ENCODE data around the gene SMR3B.

The SMR3B gene

GRCh38 chr4:70437197-70437596 lies 54.3 kb downstream of the SMR3B start:
- H3K4me1 ChIP-seq (ENCODE audit: control insufficient read depth, insufficient read depth, low read depth, low read length) = peaks cover 2% of the 10 kb centered on the region
- no peak overlapping the region for H3K27ac ChIP-seq (ENCODE audit: low read length, poor library complexity, severe bottlenecking)
- H3K4ac ChIP-seq (ENCODE audit: low read depth in 1 of 2, low read length in 2 of 2) = no peak overlapping the region
- H2BK12ac ChIP-seq (ENCODE audit: low read length in 2 of 2) = no peak overlapping the region
- no peak overlapping the region for H3K4me2 ChIP-seq (ENCODE audit: low read length, poor library complexity, severe bottlenecking)
- no peaks in the 10 kb centered on the region for H3K27me3 ChIP-seq (ENCODE audit: control insufficient read depth in 1 of 2, insufficient read depth in 1 of 2, low read length in 2 of 2)
- no peak overlapping the region for H4K91ac ChIP-seq (ENCODE audit: low read length)
- H3K36me3 ChIP-seq (ENCODE audit: control insufficient read depth in 1 of 2, insufficient read depth in 2 of 2, low read depth in 1 of 2, low read length in 2 of 2) = no peaks in the 10 kb centered on the region
- H3K9me3 ChIP-seq (ENCODE audit: control insufficient read depth, low read length) = no peaks in the 10 kb centered on the region
- WGBS = 47% methylated on average over 7 of the region's 7 CpGs
- no peak overlapping the region for H2BK5ac ChIP-seq (ENCODE audit: low read depth, low read length, poor library complexity, severe bottlenecking)
- H3K18ac ChIP-seq (ENCODE audit: low read depth in 1 of 2, low read length in 2 of 2) = no peak overlapping the region
- no peak overlapping the region for H2AK5ac ChIP-seq (ENCODE audit: low read length, severe bottlenecking)
- no peak overlapping the region for H2BK120ac ChIP-seq (ENCODE audit: low read depth, low read length)
- H3K9ac ChIP-seq (ENCODE audit: low read length) = no peak overlapping the region
- H3K4me3 ChIP-seq (ENCODE audit: insufficient read depth in 1 of 2, low read depth in 1 of 2, low read length in 2 of 2) = no peak overlapping the region
- no peak overlapping the region for H3K14ac ChIP-seq (ENCODE audit: low read length in 2 of 2)
- H2BK15ac ChIP-seq (ENCODE audit: low read depth, poor library complexity, severe bottlenecking) = no peak overlapping the region
- no peaks in the 10 kb centered on the region for H3K79me1 ChIP-seq (replicated peaks; ENCODE audit: low read length, poor library complexity, severe bottlenecking)
- no peak overlapping the region for H3K23ac ChIP-seq (ENCODE audit: low read length in 2 of 2)
- no peak overlapping the region for H4K8ac ChIP-seq (ENCODE audit: low read length)
- DNase-seq = no peak
- no peak overlapping the region for H2AFZ ChIP-seq (ENCODE audit: low read depth, low read length)
